SJCRH30 (cell line): ENCODE data around the gene ITGB7. TPM values are rescaled to one million over a fixed set of nuclear protein-coding genes. Genes with fewer than 3 reads are reported as not detected.

ENCODE experiments used
- DNase-seq, 2 experiments: peaks; one replicate each; pipeline ENCODE4 v3.0.0-alpha.2; 2015 to 2020
- H3K27ac ChIP-seq: fragments of 250-450 bp; sonication (Bioruptor Pico); 2 replicates; pipeline ENCODE4 v1.5.1; 2020; ENCODE audit warnings: mild to moderate bottlenecking, moderate library complexity
- H3K27me3 ChIP-seq: fragments of 250-450 bp; sonication (Bioruptor Pico); 2 replicates; pipeline ENCODE4 v1.5.1; 2020; ENCODE audit warnings: mild to moderate bottlenecking, moderate library complexity
- H3K36me3 ChIP-seq: fragments of 250-450 bp; sonication (Bioruptor Pico); 2 replicates; pipeline ENCODE4 v1.5.1; 2020; ENCODE audit warnings: mild to moderate bottlenecking, moderate library complexity
- H3K4me1 ChIP-seq: fragments of 250-450 bp; sonication (Bioruptor Pico); 2 replicates; pipeline ENCODE4 v1.5.1; 2020; ENCODE audit warnings: mild to moderate bottlenecking, moderate library complexity
- H3K4me3 ChIP-seq: fragments of 250-450 bp; sonication (Bioruptor Pico); 2 replicates; pipeline ENCODE4 v1.5.1; 2020; ENCODE audit warnings: mild to moderate bottlenecking, moderate library complexity
- H3K9me3 ChIP-seq: fragments of 250-450 bp; sonication (Bioruptor Pico); replicated peaks from 2 replicates; pipeline ENCODE4 v1.5.1; 2020; ENCODE audit warnings: mild to moderate bottlenecking, moderate library complexity
- total RNA-seq: library from RNA; depleted of rRNA; stranded (reverse); fragments of >200 nt; shearing (Covaris generic); gene quantifications from 2 replicates; pipeline ENCODE4 v1.2.3, GENCODE V29; 2014

Gene ITGB7
- total RNA-seq, 1 experiment from 2014 or later: not detected

DNA sequence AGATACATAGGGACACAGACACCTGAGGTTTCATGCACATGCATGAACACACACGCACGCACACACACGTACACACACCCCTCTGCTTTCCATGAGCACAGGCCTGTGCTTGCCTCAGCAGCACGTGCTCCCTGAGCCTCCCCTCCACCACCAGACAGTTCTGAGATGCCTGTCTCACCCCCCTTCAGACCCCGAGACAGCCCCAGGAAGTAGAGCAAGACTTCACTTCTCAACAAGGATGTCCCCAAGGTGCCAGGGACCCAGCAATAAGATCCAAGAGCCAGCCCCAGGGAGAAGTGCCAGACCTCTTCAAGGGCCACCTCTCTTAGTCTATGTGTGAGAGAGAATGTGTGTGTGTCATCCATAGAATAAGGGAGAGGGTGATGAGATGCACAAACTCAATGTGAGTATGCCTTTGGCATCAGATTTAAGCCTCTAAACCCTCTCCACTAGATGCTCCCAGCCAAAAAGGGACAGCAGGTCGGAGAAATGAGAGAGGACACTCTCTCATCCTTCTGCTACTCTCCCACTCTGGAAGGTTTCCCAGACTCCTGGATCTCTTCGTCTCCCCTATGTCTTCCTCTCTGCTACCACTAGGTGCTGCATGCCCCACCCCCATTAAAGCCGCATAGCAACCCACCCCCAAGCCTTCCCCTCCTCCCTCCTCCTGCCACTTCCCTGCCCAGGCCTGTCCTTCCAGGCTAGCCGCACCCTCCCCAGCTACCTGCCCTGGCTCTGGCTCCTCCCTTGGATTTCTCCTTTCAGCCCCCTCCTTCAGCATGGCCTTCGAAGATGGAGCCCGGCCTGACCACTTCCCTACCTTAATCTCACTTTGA lies 17.2 kb upstream of the ITGB7 start:
- no peaks in the 10 kb centered on the region for H3K9me3 ChIP-seq
- no peaks in the 10 kb centered on the region for H3K36me3 ChIP-seq
- H3K4me1 ChIP-seq: peaks cover 20% of the 10 kb centered on the region
- no peak overlapping the region for H3K27ac ChIP-seq
- peaks cover 6% of the 10 kb centered on the region; the same call in 1 of the 2 replicates for H3K27me3 ChIP-seq
- H3K4me3 ChIP-seq: no peak overlapping the region
- peak in 1 of 2 experiments; percentile 23 for DNase-seq

DNA sequence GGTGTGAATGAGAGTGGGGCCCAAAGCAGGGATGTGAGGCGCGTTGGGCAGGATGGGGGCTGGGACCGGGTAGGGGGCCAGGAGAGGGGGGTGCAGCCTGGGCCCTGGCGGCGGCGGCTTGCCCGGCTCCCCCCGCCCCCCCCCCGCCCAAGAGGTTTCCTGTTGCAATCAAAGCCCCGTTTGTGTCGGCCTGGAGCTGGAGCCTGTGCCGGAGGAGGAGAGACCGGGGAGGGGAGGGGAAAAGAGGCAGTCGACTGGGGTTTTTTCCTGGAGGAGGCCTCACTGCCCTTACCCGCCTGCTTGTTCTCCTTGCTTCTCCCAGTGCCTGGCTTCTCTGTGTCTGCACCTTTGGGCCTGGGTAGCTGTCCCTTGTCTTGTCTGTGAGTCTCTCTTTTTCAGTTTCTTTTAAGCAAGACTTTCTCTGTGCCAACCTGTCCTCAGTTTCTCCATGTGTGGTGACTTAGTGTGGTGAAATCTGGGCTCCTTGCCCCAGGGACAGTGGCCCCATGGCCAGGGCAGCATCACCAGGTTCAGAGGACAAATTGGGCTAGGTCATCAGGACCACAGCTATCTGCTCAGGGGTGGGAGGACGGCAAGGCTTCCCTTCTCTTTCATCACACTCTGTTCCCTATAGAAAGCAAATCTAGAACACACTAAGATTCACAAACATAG lies 16.5 kb upstream of the ITGB7 start:
- Histone ChIP-seq H3K27me3 (peaks cover 11% of the 10 kb centered on the region; the same call in 1 of the 2 replicates), H3K36me3 (no peaks in the 10 kb centered on the region), H3K27ac (no peak overlapping the region), H3K9me3 (no peaks in the 10 kb centered on the region), H3K4me1 (peaks cover 23% of the 10 kb centered on the region), H3K4me3 (no peak overlapping the region)
- DNase-seq: peak; percentile 65 to 70

DNA sequence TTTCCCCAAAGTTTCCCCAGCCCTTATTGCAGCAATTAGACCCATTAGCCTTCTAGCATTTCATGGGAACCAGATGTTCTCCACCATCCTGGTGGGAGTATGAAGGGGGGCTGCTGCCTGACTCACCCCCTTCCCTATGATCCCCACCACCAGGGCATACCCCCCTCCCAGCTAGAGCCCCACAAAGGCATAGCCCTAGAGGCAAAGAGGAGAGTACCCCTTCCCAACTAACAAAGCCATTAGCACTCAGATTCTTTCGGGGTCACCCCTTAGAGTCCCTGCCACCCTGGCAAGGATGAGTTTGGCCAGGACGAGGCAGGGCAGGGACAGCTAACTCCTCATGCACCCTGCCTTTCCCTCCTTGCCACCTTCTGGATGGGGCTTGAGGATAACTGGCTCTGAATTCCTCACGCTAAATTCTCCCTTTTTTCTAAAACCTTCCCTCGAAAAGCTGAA lies 15.8 kb upstream of the ITGB7 start:
- Histone ChIP-seq H3K36me3 (no peaks in the 10 kb centered on the region), H3K4me3 (peak overlapping the region; percentile 57; the same call in 1 of the 2 replicates), H3K27ac (no peak overlapping the region), H3K4me1 (peaks cover 23% of the 10 kb centered on the region), H3K27me3 (peaks cover 11% of the 10 kb centered on the region; the same call in 1 of the 2 replicates), H3K9me3 (no peaks in the 10 kb centered on the region)
- DNase-seq: peak in 1 of 2 experiments; percentile 20

DNA sequence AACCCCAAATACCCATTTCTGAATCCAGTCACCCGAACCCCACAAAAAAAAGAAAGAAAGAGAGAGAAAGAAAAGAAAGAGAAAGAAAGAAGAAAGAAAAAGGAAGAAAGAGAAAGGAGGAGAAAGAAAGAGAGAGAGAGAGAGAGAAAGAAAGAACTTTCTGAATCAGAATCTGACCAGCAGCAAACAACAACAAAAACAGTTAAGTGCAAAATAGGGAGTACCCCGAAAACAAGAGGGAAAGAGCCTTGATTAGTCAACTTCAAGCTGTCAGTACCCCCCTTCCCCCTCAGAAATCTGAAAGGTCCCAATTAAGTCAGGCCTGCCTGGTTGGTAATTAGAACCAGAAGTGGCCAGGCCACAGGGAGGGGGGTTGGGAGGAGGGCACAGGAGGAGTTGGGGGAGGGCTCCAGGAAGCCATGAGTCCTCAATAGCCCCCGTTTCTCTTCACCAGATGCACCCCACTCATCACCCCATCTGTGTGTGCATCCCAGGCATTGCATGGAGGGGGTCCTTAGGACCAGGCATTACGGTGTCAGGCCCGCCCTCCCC lies 15.2 kb upstream of the ITGB7 start:
- H3K4me3 ChIP-seq: peak overlapping the region; percentile 57
- peak in 1 of 2 experiments; percentile 23 for DNase-seq
- peaks cover 11% of the 10 kb centered on the region; the same call in 1 of the 2 replicates for H3K27me3 ChIP-seq
- no peak overlapping the region for H3K27ac ChIP-seq
- H3K9me3 ChIP-seq: no peaks in the 10 kb centered on the region
- no peaks in the 10 kb centered on the region for H3K36me3 ChIP-seq
- peaks cover 23% of the 10 kb centered on the region for H3K4me1 ChIP-seq

DNA sequence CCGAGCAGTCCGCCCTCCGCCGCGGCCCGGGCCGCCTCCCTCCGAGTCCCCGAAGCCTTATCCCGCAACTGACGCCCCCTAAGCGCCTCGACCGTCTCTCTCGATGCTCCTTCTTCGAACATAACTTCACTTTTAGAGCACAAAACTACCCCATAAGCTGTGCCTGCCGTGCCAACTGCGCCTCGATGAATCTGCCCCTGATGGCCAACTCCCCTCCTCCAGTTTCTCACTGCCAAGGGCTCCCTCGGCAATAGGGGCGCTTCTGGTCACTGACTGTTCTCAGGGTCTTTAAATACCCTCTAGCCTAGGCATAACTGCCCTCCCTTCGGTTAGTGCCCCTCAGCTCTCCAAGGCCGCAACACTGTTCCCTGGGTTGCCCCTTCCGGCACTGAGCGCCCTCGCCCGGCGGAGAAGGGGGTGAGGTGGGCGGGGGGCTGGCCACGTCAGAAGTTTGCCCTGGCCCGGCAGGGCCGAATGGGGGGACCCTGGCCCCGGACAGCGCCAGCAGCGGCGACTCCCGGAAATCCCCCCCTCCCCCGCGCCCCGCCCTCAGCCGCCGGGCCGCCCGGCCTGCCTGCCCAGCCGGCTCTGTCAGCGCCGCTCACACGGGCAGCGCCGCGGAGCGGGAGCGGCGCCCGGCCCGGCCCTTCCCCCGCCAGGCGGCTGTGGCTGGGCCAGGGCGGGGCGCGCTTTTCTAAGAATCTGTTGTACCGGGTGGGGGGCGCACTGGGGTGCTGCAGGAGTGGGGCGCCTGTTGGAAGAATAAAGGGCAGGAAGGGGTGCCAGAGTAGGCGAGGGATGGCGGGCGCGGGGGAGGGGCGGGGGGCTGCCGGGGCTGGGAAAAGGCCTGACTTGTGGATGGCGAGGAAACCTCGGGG lies 14.4 kb upstream of the ITGB7 start:
- Histone ChIP-seq H3K4me1 (peaks cover 23% of the 10 kb centered on the region), H3K27me3 (peaks cover 11% of the 10 kb centered on the region; the same call in 1 of the 2 replicates), H3K36me3 (no peaks in the 10 kb centered on the region), H3K4me3 (peak overlapping the region; percentile 57), H3K9me3 (no peaks in the 10 kb centered on the region), H3K27ac (peak overlapping the region; percentile 9; the same call in 1 of the 2 replicates)
- peak; percentile 58 for DNase-seq

DNA sequence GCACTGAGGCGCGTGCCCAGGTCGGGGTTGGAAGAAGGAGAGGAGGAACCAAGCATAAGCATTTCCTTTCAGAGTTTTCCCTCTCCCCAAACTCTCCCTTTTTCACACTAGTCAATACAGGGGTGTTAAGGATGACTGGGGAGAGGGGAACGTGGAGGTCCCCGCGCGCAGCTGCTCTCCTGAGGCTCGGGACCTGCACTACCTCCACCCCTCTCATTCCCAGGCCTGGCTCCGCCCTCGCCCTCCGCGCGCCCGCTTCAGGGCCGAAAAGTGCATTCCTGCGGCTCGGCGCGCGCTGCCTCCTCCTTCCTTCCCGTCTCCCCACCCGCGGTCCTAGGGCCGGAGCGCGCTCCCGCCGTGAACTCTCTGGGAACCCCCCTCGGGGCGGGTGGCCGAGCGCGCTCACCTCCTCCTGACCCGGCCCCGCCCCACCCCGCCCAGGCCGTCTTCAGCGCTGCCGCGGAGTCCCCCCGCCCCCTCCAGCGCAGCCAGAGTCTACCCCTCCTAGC lies 13.7 kb upstream of the ITGB7 start:
- peaks cover 23% of the 10 kb centered on the region for H3K4me1 ChIP-seq
- peak; percentile 89 to 90 for DNase-seq
- peak overlapping the region; percentile 57 for H3K4me3 ChIP-seq
- H3K27ac ChIP-seq: no peak overlapping the region
- H3K27me3 ChIP-seq: peaks cover 11% of the 10 kb centered on the region; the same call in 1 of the 2 replicates
- no peaks in the 10 kb centered on the region for H3K9me3 ChIP-seq
- no peaks in the 10 kb centered on the region for H3K36me3 ChIP-seq

DNA sequence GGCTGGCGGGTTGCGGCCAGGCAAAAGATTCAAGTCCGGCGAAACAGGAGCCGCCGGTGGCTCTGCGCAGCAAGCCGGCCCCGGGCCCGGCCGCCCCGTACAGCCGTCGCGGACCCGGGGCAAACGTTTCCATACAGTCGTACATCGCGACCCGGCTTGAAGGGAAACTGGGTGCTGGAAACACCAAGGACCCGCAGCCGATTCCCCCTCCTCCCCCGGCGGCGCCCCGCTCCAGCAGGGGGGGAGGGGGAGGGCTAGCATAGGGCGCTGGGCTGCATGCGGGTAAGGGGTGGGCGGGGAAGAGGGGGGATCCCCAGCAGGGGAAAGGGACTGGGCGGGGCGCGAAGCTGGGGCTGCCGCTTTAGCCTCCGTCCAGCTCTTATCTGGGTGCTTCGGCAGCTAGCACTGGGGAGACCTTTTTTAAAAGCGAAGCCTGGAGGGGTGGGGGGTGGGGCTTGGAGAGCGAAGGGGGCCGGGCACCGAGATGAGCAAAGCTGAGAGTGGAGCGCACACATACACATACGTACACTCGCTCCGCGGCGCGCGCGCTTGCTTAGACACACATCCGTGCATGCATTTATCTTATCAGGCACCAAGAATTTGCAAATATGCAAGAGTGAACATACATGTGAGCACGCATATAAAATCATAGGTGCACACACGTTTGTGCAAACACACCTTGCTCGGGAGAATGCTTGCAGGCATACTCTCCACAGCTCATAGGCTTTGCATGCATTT lies 13.1 kb upstream of the ITGB7 start:
- H3K9me3 ChIP-seq: no peaks in the 10 kb centered on the region
- H3K4me1 ChIP-seq: peaks cover 23% of the 10 kb centered on the region
- no peak overlapping the region for H3K27ac ChIP-seq
- peak; percentile 42 to 61 for DNase-seq
- H3K4me3 ChIP-seq: peak overlapping the region; percentile 57
- H3K36me3 ChIP-seq: no peaks in the 10 kb centered on the region
- H3K27me3 ChIP-seq: peaks cover 11% of the 10 kb centered on the region; the same call in 1 of the 2 replicates

DNA sequence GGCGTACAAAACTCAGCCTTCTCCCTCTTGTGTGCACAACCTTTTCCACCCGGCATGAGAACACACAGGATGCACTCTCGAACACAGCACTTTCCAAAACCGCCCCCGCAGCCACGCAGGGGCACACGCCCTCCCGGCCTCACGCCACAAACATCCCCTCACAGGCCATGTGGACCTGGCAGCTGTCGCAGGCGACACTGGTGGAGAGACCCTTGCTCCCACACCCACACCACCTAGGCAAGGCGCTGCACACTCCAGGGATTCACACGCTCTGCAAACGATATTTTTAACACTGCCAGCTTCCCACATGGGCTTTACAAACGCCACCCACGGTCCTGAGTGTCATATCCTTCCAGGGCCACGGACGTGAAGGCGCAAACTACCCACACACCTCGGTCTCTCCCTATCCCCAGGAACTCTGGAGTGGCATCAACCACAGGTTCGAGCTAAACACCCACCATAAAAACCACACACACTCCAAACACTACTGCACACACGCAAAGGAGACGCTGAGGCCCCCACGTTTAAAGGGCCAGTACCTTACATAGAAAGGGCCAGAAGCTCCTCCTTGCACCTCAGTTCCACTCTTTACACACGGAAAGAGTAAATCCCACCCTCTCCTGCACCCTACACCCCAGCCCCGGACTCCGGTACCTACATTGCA lies 12.4 kb upstream of the ITGB7 start:
- no peak overlapping the region for H3K27ac ChIP-seq
- peaks cover 11% of the 10 kb centered on the region; the same call in 1 of the 2 replicates for H3K27me3 ChIP-seq
- H3K4me1 ChIP-seq: peaks cover 23% of the 10 kb centered on the region
- no peaks in the 10 kb centered on the region for H3K36me3 ChIP-seq
- H3K9me3 ChIP-seq: no peaks in the 10 kb centered on the region
- peak overlapping the region; percentile 57 for H3K4me3 ChIP-seq
- peak in 1 of 2 experiments; percentile 33 for DNase-seq

DNA sequence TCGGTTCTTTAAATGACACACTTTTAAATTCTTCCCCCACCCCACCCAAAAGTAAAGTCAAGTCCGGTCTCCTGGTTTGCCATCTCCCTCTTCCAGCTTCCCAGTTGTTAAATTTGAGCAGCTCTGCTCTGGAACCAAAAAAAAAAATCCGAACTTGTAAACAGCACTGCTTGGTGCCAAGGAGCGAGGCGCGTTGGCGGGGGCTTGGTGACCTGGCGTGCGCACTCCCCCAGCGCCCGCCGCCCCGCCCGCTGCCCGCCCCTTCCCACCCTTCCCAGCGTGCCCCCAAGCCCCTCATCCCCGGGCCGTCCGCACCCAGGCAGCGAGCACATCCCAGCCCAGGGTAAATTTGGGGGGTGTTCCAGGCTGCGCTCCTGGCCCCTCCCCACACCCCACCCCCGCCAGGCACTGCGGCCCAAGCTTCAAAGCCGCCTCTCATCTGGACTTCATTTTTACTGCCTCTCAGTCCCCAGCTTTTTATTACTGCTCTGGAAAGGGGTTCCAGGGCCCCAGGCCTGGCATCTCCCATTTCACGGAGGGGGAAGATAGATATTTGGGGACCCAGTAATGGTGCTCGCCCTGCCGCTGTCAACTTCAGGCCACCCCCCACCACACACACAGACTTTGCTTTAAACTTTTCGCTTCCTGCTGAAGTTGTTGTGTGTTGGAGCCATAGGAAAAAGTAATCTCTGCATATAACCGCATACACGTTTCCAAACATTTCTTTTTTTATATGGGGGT lies 11.7 kb upstream of the ITGB7 start:
- Histone ChIP-seq H3K4me3 (peak overlapping the region; percentile 57; the same call in 1 of the 2 replicates), H3K4me1 (peaks cover 18% of the 10 kb centered on the region), H3K9me3 (no peaks in the 10 kb centered on the region), H3K27me3 (peaks cover 11% of the 10 kb centered on the region; the same call in 1 of the 2 replicates), H3K36me3 (no peaks in the 10 kb centered on the region), H3K27ac (no peak overlapping the region)
- no peak for DNase-seq

DNA sequence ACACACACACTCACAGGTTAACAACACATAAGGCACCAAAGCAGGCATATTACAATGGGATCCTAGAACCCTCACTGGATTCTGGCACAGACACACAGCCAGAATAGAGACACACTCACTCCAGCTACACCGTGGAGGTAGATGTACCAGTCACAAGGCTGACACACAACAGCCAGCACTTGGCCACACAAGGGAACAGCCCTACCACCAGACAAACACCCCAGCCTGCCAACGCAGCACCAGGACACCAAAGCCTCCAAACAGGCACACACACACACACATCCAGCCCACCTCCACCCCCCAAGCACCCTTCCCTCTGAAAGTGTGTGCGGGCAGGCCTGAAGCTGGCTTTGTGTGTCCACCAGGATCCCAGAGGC lies 10.9 kb upstream of the ITGB7 start:
- no peaks in the 10 kb centered on the region for H3K36me3 ChIP-seq
- no peak for DNase-seq
- H3K27me3 ChIP-seq: peaks cover 11% of the 10 kb centered on the region; the same call in 1 of the 2 replicates
- peaks cover 13% of the 10 kb centered on the region for H3K4me1 ChIP-seq
- no peaks in the 10 kb centered on the region for H3K9me3 ChIP-seq
- H3K27ac ChIP-seq: no peak overlapping the region
- no peak overlapping the region for H3K4me3 ChIP-seq

DNA sequence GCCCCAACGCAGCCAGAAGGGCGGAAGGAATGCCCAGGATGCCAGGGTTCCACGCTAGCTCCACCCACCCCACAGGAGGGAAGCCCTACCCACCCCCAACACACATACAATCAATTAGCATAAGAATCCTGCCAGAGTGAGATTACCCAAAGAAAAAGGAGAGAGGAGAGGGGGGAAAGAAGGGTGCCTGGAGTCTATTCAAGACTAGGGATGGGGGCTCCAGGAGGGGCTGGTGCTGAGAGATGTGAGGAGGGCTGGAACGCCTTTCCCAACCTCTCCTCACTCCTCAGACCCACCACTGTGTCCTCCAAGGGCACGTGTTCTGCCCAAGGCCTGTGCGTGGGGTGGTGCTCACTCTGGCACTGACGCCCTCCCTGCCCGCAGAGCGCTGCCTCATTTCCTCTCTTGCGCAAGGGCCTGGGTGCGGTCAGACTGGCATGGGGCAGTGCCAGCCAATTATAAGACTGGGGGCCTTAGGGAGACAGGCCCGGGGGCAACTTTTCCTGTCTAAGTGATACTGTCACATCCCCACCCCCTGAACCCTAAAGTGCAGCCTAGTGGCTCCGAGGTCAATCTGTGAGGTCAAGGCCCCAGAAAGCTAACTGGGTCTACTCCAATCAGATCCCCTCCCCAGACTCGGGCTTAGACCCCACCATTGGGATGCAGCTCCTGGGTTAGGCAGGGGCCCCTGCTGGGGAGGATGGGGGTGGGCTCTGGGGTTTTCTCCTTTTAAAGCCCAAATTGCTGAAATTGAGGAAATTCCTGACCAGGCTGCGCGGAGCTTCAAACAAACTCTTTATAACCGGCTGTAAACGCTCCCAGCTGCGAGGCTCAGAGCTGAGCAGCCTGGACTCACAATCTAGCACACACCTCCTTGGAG lies 10.2 kb upstream of the ITGB7 start:
- no peak for DNase-seq
- H3K36me3 ChIP-seq: no peaks in the 10 kb centered on the region
- H3K4me3 ChIP-seq: no peak overlapping the region
- H3K27me3 ChIP-seq: peaks cover 11% of the 10 kb centered on the region; the same call in 1 of the 2 replicates
- no peaks in the 10 kb centered on the region for H3K9me3 ChIP-seq
- H3K27ac ChIP-seq: no peak overlapping the region
- peaks cover 8% of the 10 kb centered on the region for H3K4me1 ChIP-seq
